H1 (cell line): ENCODE data around the gene DTWD2. TPM values are rescaled to one million over a fixed set of nuclear protein-coding genes. Genes with fewer than 3 reads are reported as not detected.

Source experiments
- CTCF ChIA-PET: fragments of 300-600 bp; sonication (Branson Sonifier 250); formaldehyde crosslinking; loops from one replicate; lab custom pipeline; 2021; ENCODE audit not compliant: partially characterized antibody; lab: Charles Lee
- POLR2A ChIA-PET: fragments of 300-600 bp; sonication (Branson Sonifier 250); formaldehyde crosslinking; loops from one replicate; lab custom pipeline; 2021; ENCODE audit warnings: inconsistent platforms; ENCODE audit not compliant: partially characterized antibody; lab: Charles Lee
- DNase-seq, 2 experiments: peaks; one replicate each; pipeline versions ENCODE4 v3.0.0 to v3.0.0-alpha.2; 2010 to 2022; ENCODE audit warnings: low spot score in 2 of 2, low read depth in 1 of 2, mixed read lengths in 1 of 2
- FAIRE-seq: peaks from 2 replicates; lab custom pipeline; 2011; peaks lifted over from hg19 to GRCh38; lab: Jason Lieb, UNC
- H2AFZ ChIP-seq: 2 replicates; pipeline ENCODE4 v1.8.1; 2012; ENCODE audit warnings: low read length, inconsistent platforms
- H2AK5ac ChIP-seq: 2 replicates; pipeline ENCODE4 v1.6.1; 2013; ENCODE audit warnings: low read depth, low read length
- H2BK120ac ChIP-seq: replicated peaks from 2 replicates; pipeline ENCODE3; 2013; ENCODE audit warnings: low read depth, low read length, inconsistent platforms
- H2BK12ac ChIP-seq: 2 replicates; pipeline ENCODE4 v1.6.1; 2013; ENCODE audit warnings: low read depth, low read length
- H2BK15ac ChIP-seq: 2 replicates; pipeline ENCODE4 v1.6.1; 2013; ENCODE audit warnings: low read length
- H2BK20ac ChIP-seq: 2 replicates; pipeline ENCODE4 v1.6.1; 2013; ENCODE audit warnings: low read length
- H2BK5ac ChIP-seq: 2 replicates; pipeline ENCODE4 v1.6.1; 2013; ENCODE audit warnings: low read depth, low read length
- H3K14ac ChIP-seq: 2 replicates; pipeline ENCODE4 v1.6.1; 2013; ENCODE audit warnings: inconsistent platforms; ENCODE audit not compliant: insufficient read length
- H3K18ac ChIP-seq: 2 replicates; pipeline ENCODE4 v1.6.1; 2013; ENCODE audit warnings: low read length; ENCODE audit errors: extremely low read depth
- H3K23ac ChIP-seq: 2 replicates; pipeline ENCODE4 v1.6.1; 2013; ENCODE audit warnings: inconsistent platforms; ENCODE audit not compliant: insufficient read length
- H3K23me2 ChIP-seq: 2 replicates; pipeline ENCODE4 v1.6.1; 2013; ENCODE audit warnings: low read depth, low read length
- H3K27ac ChIP-seq: 2 replicates; pipeline ENCODE4 v1.6.1; 2011; ENCODE audit warnings: low read depth, low read length, inconsistent platforms
- H3K27me3 ChIP-seq, 4 experiments: replicated peaks in 1 of 4; 1 replicate in 1 of 4; 2 replicates in 3 of 4; pipeline versions ENCODE4 v1.6.1 to v1.8.1; 2011 to 2013; ENCODE audit warnings: low read length in 3 of 4, mild to moderate bottlenecking in 3 of 4, inconsistent platforms in 2 of 4, mixed read lengths in 2 of 4, moderate library complexity in 1 of 4; ENCODE audit not compliant: control insufficient read depth in 3 of 4, insufficient read depth in 3 of 4; ENCODE audit errors: extremely low read depth in 1 of 4
- H3K36me3 ChIP-seq, 4 experiments: 2 replicates each; pipeline versions ENCODE4 v1.6.1 to v1.8.1; 2011 to 2013; ENCODE audit warnings: mild to moderate bottlenecking in 4 of 4, low read length in 3 of 4, moderate library complexity in 2 of 4, control low read depth in 1 of 4, inconsistent platforms in 1 of 4; ENCODE audit not compliant: insufficient read depth in 4 of 4, control insufficient read depth in 2 of 4
- H3K4ac ChIP-seq: replicated peaks from 2 replicates; pipeline ENCODE3; 2013; ENCODE audit warnings: low read length, low read depth, mixed read lengths, inconsistent platforms; ENCODE audit not compliant: insufficient read length
- H3K4me1 ChIP-seq, 4 experiments: replicated peaks in 1 of 4; 1 replicate in 1 of 4; 2 replicates in 3 of 4; pipeline versions ENCODE4 v1.6.1 to v1.8.1; 2011 to 2013; ENCODE audit warnings: low read length in 3 of 4, inconsistent platforms in 2 of 4, mixed read lengths in 1 of 4; ENCODE audit not compliant: insufficient read depth in 4 of 4, control insufficient read depth in 3 of 4
- H3K4me2 ChIP-seq, 2 experiments: 2 replicates each; pipeline versions ENCODE4 v1.6.1 to v1.8.1; 2011 to 2013; ENCODE audit warnings: low read depth in 2 of 2, low read length in 2 of 2, control low read depth in 1 of 2, inconsistent platforms in 1 of 2, mild to moderate bottlenecking in 1 of 2; ENCODE audit not compliant: insufficient read depth in 1 of 2
- H3K4me3 ChIP-seq, 4 experiments: fragments of 200-600, 300-600 bp in 1 of 4; sonication (generic), shearing (Covaris generic), sonication (Bioruptor Twin) in 1 of 4; 2 replicates each; pipeline versions ENCODE4 v1.5.1 to v1.8.1; 2011 to 2016; ENCODE audit warnings: low read length in 4 of 4, low read depth in 3 of 4, control low read depth in 2 of 4, inconsistent platforms in 2 of 4, mild to moderate bottlenecking in 2 of 4, mixed read lengths in 1 of 4, moderate library complexity in 1 of 4; ENCODE audit not compliant: insufficient read depth in 2 of 4; ENCODE audit errors: extremely low read depth in 1 of 4
- H3K56ac ChIP-seq: replicated peaks from 2 replicates; pipeline ENCODE3; 2013; ENCODE audit warnings: low read depth, mild to moderate bottlenecking, mixed read lengths, low read length, inconsistent platforms; ENCODE audit not compliant: insufficient read length
- H3K79me1 ChIP-seq: 2 replicates; pipeline ENCODE4 v1.6.1; 2013; ENCODE audit warnings: low read depth, low read length, control low read depth
- H3K79me2 ChIP-seq, 2 experiments: 2 replicates each; pipeline versions ENCODE4 v1.6.1 to v1.8.1; 2012 to 2013; ENCODE audit warnings: low read length in 2 of 2, mild to moderate bottlenecking in 2 of 2, inconsistent platforms in 1 of 2; ENCODE audit not compliant: insufficient read depth in 2 of 2, control insufficient read depth in 1 of 2
- H3K9ac ChIP-seq, 4 experiments: replicated peaks in 1 of 4; 1 replicate in 1 of 4; 2 replicates in 3 of 4; pipeline versions ENCODE4 v1.6.1 to v1.8.1; 2011 to 2013; ENCODE audit warnings: low read depth in 3 of 4, low read length in 3 of 4, control low read depth in 2 of 4, mild to moderate bottlenecking in 2 of 4, moderate library complexity in 2 of 4, inconsistent platforms in 1 of 4; ENCODE audit errors: extremely low read depth in 1 of 4
- H3K9me3 ChIP-seq, 2 experiments: 2 replicates each; pipeline versions ENCODE4 v1.6.1 to v1.8.1; 2012 to 2013; ENCODE audit warnings: mild to moderate bottlenecking in 2 of 2, moderate library complexity in 2 of 2, control low read depth in 1 of 2, inconsistent platforms in 1 of 2, low read depth in 1 of 2, low read length in 1 of 2, mixed read lengths in 1 of 2; ENCODE audit not compliant: insufficient read depth in 2 of 2
- H4K20me1 ChIP-seq, 2 experiments: replicated peaks in 1 of 2; 2 replicates each; pipeline versions ENCODE3 to v1.8.1; 2011 to 2013; ENCODE audit warnings: inconsistent platforms in 2 of 2, low read length in 2 of 2, mild to moderate bottlenecking in 1 of 2; ENCODE audit not compliant: insufficient read depth in 2 of 2, control insufficient read depth in 1 of 2
- H4K5ac ChIP-seq: 2 replicates; pipeline ENCODE4 v1.6.1; 2013; ENCODE audit warnings: low read length, low read depth, mixed read lengths, inconsistent platforms; ENCODE audit not compliant: insufficient read length
- H4K8ac ChIP-seq: 2 replicates; pipeline ENCODE4 v1.8.0; 2013; ENCODE audit warnings: mild to moderate bottlenecking, moderate library complexity, low read length, inconsistent platforms; ENCODE audit not compliant: insufficient read depth; ENCODE audit errors: extremely low read depth
- H4K91ac ChIP-seq: replicated peaks from 2 replicates; pipeline ENCODE3; 2013; ENCODE audit warnings: low read length, mixed read lengths, inconsistent platforms; ENCODE audit not compliant: insufficient read length
- CHD2 ChIP-seq: IDR thresholded peaks from 2 replicates; pipeline ENCODE4 v1.6.1; 2012; ENCODE audit warnings: low read length, improper control_type of control experiment
- JUN ChIP-seq: IDR thresholded peaks from 2 replicates; pipeline ENCODE4 v1.6.1; 2011; ENCODE audit warnings: low read depth, mild to moderate bottlenecking, improper control_type of control experiment, low read length
- SIN3A ChIP-seq, 2 experiments: IDR thresholded peaks in 1 of 2; conservative IDR thresholded peaks in 1 of 2; 2 replicates each; pipeline ENCODE4 v1.6.1; 2011 to 2012; ENCODE audit warnings: low read length in 2 of 2, improper control_type of control experiment in 1 of 2, low read depth in 1 of 2, mild to moderate bottlenecking in 1 of 2
- TAF1 ChIP-seq: IDR thresholded peaks from 2 replicates; pipeline ENCODE4 v1.6.1; 2011; ENCODE audit warnings: mild to moderate bottlenecking, low read depth, low read length
- WGBS, 2 experiments: shearing (Covaris generic) in 1 of 2; methylation state at CpG; one replicate each; pipeline versions ENCODE4 v1.1.6 to v1.1.7; 2013 to 2015; ENCODE audit warnings: low lambda C conversion rate in 2 of 2, mixed read lengths in 2 of 2, inconsistent platforms in 1 of 2, low coverage in 1 of 2, missing lambda C conversion rate in 1 of 2; ENCODE audit not compliant: insufficient replicate concordance in 2 of 2, insufficient coverage in 1 of 2, insufficient read length in 1 of 2; ENCODE audit errors: extremely low coverage in 1 of 2, missing lambda C conversion rate in 1 of 2; 5-methylcytosine and 5-hydroxymethylcytosine counted together
- polyA plus RNA-seq, 7 experiments: library from polyadenylated mRNA; depleted of rRNA in 3 of 7; stranded (reverse) in 5 of 7; unstranded in 2 of 7; fragments of >200 nt in 5 of 7; fragments of 200-250 nt in 2 of 7; gene quantifications; 1 replicate in 5 of 7; 2 replicates in 1 of 7; 4 replicates in 1 of 7; pipeline versions ENCODE4 v1.2.1 to v1.2.3, GENCODE V29; 2011 to 2013; ENCODE audit warnings: missing spikeins in 2 of 7, mixed read lengths in 2 of 7
- total RNA-seq: library from RNA; stranded (reverse); fragmentation: NEBNext Ultra II Directional; extraction: Animal tissue kit (Norgen Biotek cat#: 25700); gene quantifications from 2 replicates; pipeline ENCODE4 v1.2.1, GENCODE V29; 2021
- TF ChIP-seq, protein P1 (sequence below): IDR thresholded peaks from 2 replicates; pipeline ENCODE4 v1.6.1; 2012; ENCODE audit warnings: inconsistent platforms

Gene DTWD2
- total and polyA plus RNA-seq, 2 of the 8 experiments (the other 6 are each of a cell fraction or from before 2014, with no cell fraction given): 4.3 to 17.1 TPM

DNA sequence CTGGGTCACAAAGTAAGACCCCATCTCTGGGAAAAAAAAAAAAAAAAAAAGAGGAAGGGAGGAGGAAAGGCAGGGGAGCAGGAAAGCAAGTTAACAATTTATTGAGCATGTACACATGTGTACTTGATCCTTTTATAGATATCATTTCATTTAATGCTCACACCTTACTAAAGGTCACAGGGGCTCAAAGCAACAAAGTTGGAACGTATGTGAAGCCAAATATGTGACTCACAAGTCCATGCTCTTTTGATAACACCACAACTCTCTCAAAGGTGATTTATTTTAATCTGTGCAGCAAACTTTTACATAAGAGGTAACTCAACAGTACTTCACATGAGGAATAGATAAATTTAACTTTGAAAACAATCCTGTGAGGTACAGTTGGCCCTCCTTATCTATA, 34.4 kb upstream of the DTWD2 start:
- Histone ChIP-seq H3K9me3 (no peaks in the 10 kb centered on the region), H3K18ac (no peak overlapping the region), H3K14ac (no peak overlapping the region), H3K27me3 (no peaks in the 10 kb centered on the region), H4K5ac (no peak overlapping the region), H3K27ac (no peak overlapping the region), H3K4me1 (no peaks in the 10 kb centered on the region), H3K23me2 (no peaks in the 10 kb centered on the region), H2BK5ac (no peak overlapping the region), H4K20me1 (no peaks in the 10 kb centered on the region), H3K4me2 (no peak overlapping the region), H3K4me3 (no peak overlapping the region), H2BK12ac (no peak overlapping the region), H2AFZ (no peak overlapping the region), H2BK20ac (no peak overlapping the region), H3K79me1 (no peaks in the 10 kb centered on the region), H3K79me2 (no peaks in the 10 kb centered on the region), H3K4ac (no peak overlapping the region), H3K56ac (no peak overlapping the region), H3K23ac (no peak overlapping the region), H4K91ac (no peak overlapping the region), H2BK15ac (no peak overlapping the region), H4K8ac (no peak overlapping the region), H3K9ac (no peak overlapping the region), H3K36me3 (no peaks in the 10 kb centered on the region), H2BK120ac (no peak overlapping the region), H2AK5ac (no peak overlapping the region)
- FAIRE-seq (no peak), DNase-seq (no peak)
- 87% methylated on average over 1 of the region's 1 CpG; no CpG with 5 or more reads in 1 of the 2 experiments for WGBS, 2 experiments
- POLR2A ChIA-PET: interaction anchor here (1.3 kb wide), 1 partner anchor 379 kb away, joined by 3 read pairs; no protein-coding TSS in a partner anchor
- TF ChIP-seq CHD2 (no peak), TAF1 (no peak), JUN (no peak), SIN3A (conservative IDR thresholded peaks at IDR 0.05 in 1 of 2, IDR thresholded peaks at IDR 0.05 in 1 of 2; ENCODE audit: low read depth in 1 of 2, low read length in 2 of 2) (no peak)
- TF ChIP-seq, protein P1, sequence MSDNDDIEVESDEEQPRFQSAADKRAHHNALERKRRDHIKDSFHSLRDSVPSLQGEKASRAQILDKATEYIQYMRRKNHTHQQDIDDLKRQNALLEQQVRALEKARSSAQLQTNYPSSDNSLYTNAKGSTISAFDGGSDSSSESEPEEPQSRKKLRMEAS: no peak
- CTCF ChIA-PET: interaction anchor here (0.6 to 5.4 kb wide), 10 partner anchors 10 to 388 kb away, joined by 3 to 46 read pairs (median 4); partner anchors contain the start of gene DTWD2
